NT2/D1 (cell line): Measurements from ENCODE around the gene SEPTIN11.

ENCODE experiments used
- DNase-seq: peaks from one replicate; pipeline ENCODE4 v3.0.0-alpha.2; 2011; ENCODE audit warnings: low read depth, low spot score
- H3K27me3 ChIP-seq: 2 replicates; pipeline ENCODE4 v1.6.0; 2011; ENCODE audit warnings: mild to moderate bottlenecking; ENCODE audit not compliant: insufficient read length, insufficient read depth
- H3K36me3 ChIP-seq: 2 replicates; pipeline ENCODE4 v1.6.1; 2011; ENCODE audit warnings: mild to moderate bottlenecking, low read length, mixed read lengths; ENCODE audit not compliant: insufficient read depth, insufficient read length
- H3K4me1 ChIP-seq: 2 replicates; pipeline ENCODE4 v1.5.1; 2011; ENCODE audit not compliant: insufficient read depth, insufficient read length
- H3K4me3 ChIP-seq: 2 replicates; pipeline ENCODE4 v1.5.1; 2011; ENCODE audit warnings: low read depth; ENCODE audit not compliant: insufficient read length
- H3K9ac ChIP-seq: 2 replicates; pipeline ENCODE4 v1.6.0; 2011; ENCODE audit warnings: low read depth; ENCODE audit not compliant: insufficient read length
- H3K9me3 ChIP-seq: 2 replicates; pipeline ENCODE4 v1.5.1; 2011; ENCODE audit warnings: mild to moderate bottlenecking, low read length; ENCODE audit not compliant: insufficient read depth
- SUZ12 ChIP-seq: IDR thresholded peaks from 2 replicates; pipeline ENCODE4 v1.6.1; 2011; ENCODE audit not compliant: insufficient read length, insufficient read depth; ENCODE audit errors: extremely low read depth
- YY1 ChIP-seq: IDR thresholded peaks from 2 replicates; pipeline ENCODE4 v1.6.1; 2011; ENCODE audit not compliant: insufficient read length, insufficient read depth
- ZNF274 ChIP-seq: IDR thresholded peaks from 2 replicates; pipeline ENCODE4 v1.6.1; 2011; ENCODE audit warnings: mild to moderate bottlenecking, low read depth, low read length

Gene SEPTIN11

DNA sequence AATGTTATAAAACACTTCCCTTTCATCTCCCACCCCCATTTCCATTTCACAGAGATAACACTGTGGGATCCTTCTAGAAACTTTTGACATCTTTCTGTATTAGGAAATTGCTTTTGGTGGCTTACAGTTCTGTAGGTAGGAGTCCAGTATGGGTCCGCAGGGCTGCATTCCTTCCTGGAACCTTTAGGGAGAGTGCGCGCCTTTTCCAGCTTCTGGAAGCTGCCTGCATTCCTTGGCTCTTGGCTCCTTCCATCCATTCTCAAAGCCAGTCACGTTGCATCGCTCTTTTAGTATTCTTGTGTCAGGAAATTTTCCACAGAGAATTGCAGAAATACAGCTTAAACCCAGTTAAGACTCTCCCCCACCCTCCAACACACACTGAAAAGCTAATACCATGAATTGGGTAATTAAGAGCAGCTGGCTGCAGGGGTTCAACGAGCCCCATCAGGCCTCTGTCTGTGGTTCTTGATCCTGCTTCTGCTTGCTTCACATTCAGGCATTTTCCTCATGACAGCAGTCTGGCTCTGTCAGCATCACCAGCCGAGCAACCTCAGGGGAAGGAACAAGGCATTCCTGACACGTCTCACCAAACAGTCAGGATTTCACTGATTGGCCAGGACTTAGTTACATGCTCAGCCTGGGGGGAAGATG is 48.8 kb downstream of the SEPTIN11 start:
- no peaks in the 10 kb centered on the region for H3K9me3 ChIP-seq
- TF ChIP-seq SUZ12 (no peak), ZNF274 (no peak), YY1 (no peak)
- no peak overlapping the region for H3K9ac ChIP-seq
- no peak for DNase-seq
- H3K27me3 ChIP-seq: no peaks in the 10 kb centered on the region
- H3K4me1 ChIP-seq: peaks cover 2% of the 10 kb centered on the region
- H3K4me3 ChIP-seq: no peak overlapping the region
- peaks cover 52% of the 10 kb centered on the region for H3K36me3 ChIP-seq
